ENCODE data around the gene LRRC32. TPM values are rescaled to one million over a fixed set of nuclear protein-coding genes. Genes with fewer than 3 reads are reported as not detected.
A peak's percentile ranks its signal among the peaks of the same experiment; 100 is the strongest.

Gene LRRC32
- total and polyA plus RNA-seq, 9 of the 15 experiments (the other 6 are each of a cell fraction or from before 2014, with no cell fraction given), result 0.10 to 0.50 (median 0.19) TPM; not detected in 5

- TF ChIP-seq HINFP (tag; conservative IDR thresholded peaks at IDR 0.05; ENCODE audit: low read depth) (no peak), TCFL5 (CRISPR knock-in tag; conservative IDR thresholded peaks at IDR 0.05) (no peak), LARP7 (IDR thresholded peaks at IDR 0.05) (no peak), MGA (IDR thresholded peaks at IDR 0.05) (no peak), TARDBP (IDR thresholded peaks at IDR 0.05) (no peak), EHMT2 (IDR thresholded peaks at IDR 0.05) (no peak), TCF15 (CRISPR knock-in tag; IDR thresholded peaks at IDR 0.05) (no peak), NFRKB (IDR thresholded peaks at IDR 0.05; ENCODE audit: low read depth) (0 out of 2 replicates have a peak, but pooled peaks have one; percentile 25), PREB (CRISPR knock-in tag; IDR thresholded peaks at IDR 0.05) (no peak), HOXB6 (CRISPR knock-in tag; IDR thresholded peaks at IDR 0.05; ENCODE audit: borderline replicate concordance) (no peak), TCF7L2 (IDR thresholded peaks at IDR 0.05; ENCODE audit: low read depth, low read length) (no peak), ZNF184 (CRISPR knock-in tag; IDR thresholded peaks at IDR 0.05) (no peak), KAT2B (IDR thresholded peaks at IDR 0.05; ENCODE audit: low read depth, low read length) (no peak)
Measured at GRCh38 chr11:76698321-76699043, 27.9 kb upstream of the LRRC32 start (continued).
